Neuron (in vitro differentiated cells): ENCODE measurements around the gene ZNF382.

ENCODE experiments used
- H2AFZ ChIP-seq: one replicate; pipeline ENCODE4 v1.6.1; 2013; ENCODE audit warnings: low read depth, mild to moderate bottlenecking, inconsistent platforms, low read length, moderate library complexity
- H3K27me3 ChIP-seq: one replicate; pipeline ENCODE4 v1.6.1; 2013; ENCODE audit warnings: low read length; ENCODE audit not compliant: insufficient read depth
- H3K36me3 ChIP-seq: one replicate; pipeline ENCODE4 v1.6.1; 2013; ENCODE audit warnings: low read length; ENCODE audit not compliant: insufficient read depth
- H3K4me1 ChIP-seq: one replicate; pipeline ENCODE4 v1.6.1; 2013; ENCODE audit warnings: low read length; ENCODE audit not compliant: insufficient read depth
- H3K4me3 ChIP-seq: 2 replicates; pipeline ENCODE4 v1.5.1; 2013; ENCODE audit warnings: mild to moderate bottlenecking, low read length, moderate library complexity
- H3K9me3 ChIP-seq: one replicate; pipeline ENCODE4 v1.6.1; 2013; ENCODE audit warnings: low read length

The ZNF382 gene

GRCh38 chr19:36627057-36627456 lies 21.9 kb downstream of the ZNF382 start:
- Histone ChIP-seq H2AFZ (no peak overlapping the region), H3K9me3 (peaks cover 69% of the 10 kb centered on the region), H3K4me1 (no peaks in the 10 kb centered on the region), H3K27me3 (no peaks in the 10 kb centered on the region), H3K4me3 (no peak overlapping the region), H3K36me3 (peaks cover 44% of the 10 kb centered on the region)

DNA sequence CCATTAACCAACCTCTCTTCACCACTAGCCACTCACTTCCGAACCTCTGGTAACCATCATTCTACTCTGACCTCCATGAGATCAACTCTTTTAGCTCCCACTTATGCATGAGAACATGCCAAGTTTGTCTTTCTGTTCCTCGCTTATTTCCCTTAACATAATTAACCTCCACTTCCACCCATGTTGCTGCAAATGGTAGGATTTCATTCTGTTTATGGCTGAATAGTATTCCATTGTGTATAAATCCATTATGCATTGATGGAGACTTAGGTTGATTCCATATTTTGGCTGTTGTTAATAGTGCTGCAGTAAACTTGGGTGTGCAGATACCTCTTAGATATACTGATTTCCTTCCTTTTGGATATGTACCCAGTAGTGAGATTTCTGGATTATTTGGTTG lies 30.2 kb downstream of the ZNF382 start:
- Histone ChIP-seq H2AFZ (no peak overlapping the region), H3K4me1 (no peaks in the 10 kb centered on the region), H3K4me3 (no peak overlapping the region), H3K9me3 (peaks cover 55% of the 10 kb centered on the region), H3K36me3 (peaks cover 17% of the 10 kb centered on the region), H3K27me3 (no peaks in the 10 kb centered on the region)

GRCh38 chr19:36638862-36639510 lies 33.9 kb downstream of the ZNF382 start:
- H3K27me3 ChIP-seq, result no peaks in the 10 kb centered on the region
- H2AFZ ChIP-seq, result no peak overlapping the region
- H3K9me3 ChIP-seq, result peaks cover 54% of the 10 kb centered on the region
- no peak overlapping the region for H3K4me3 ChIP-seq
- H3K4me1 ChIP-seq, result no peaks in the 10 kb centered on the region
- H3K36me3 ChIP-seq, result peaks cover 30% of the 10 kb centered on the region

- H3K4me3 ChIP-seq, result no peak overlapping the region
- peaks cover 36% of the 10 kb centered on the region for H3K36me3 ChIP-seq
- H3K4me1 ChIP-seq, result no peaks in the 10 kb centered on the region
- H3K9me3 ChIP-seq, result peaks cover 52% of the 10 kb centered on the region
- H3K27me3 ChIP-seq, result no peaks in the 10 kb centered on the region
- no peak overlapping the region for H2AFZ ChIP-seq
Measured at GRCh38 chr19:36646746-36647145, 41.6 kb downstream of the ZNF382 start.

GRCh38 chr19:36652958-36653357 lies 47.8 kb downstream of the ZNF382 start:
- Histone ChIP-seq H3K4me3 (no peak overlapping the region), H3K36me3 (peaks cover 53% of the 10 kb centered on the region)

DNA sequence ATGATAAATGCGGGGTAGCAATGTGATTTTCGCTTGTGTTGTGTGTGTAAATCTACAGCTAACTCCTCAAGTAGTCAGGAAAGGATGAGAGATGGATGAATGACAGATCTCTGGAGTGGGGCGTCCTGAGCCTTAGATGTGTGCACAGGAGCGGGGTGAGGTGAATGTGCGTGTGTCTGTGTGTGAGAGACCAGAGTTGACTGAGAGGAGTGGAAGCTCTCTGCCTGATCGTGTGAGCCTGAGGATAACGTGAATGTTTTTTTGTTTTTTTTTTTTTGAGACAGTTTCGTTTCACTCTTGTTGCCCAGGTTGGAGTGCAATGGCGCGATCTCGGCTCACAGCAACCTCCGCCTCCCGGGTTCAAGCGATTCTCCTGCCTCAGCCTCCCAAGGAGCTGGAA lies 60.7 kb downstream of the ZNF382 start:
- Histone ChIP-seq H3K36me3 (peaks cover 31% of the 10 kb centered on the region), H3K27me3 (no peaks in the 10 kb centered on the region), H3K4me1 (peaks cover 8% of the 10 kb centered on the region), H3K9me3 (peaks cover 39% of the 10 kb centered on the region), H3K4me3 (peak overlapping the region; percentile 73), H2AFZ (no peak overlapping the region)

More at GRCh38 chr19:36652958-36653357, 47.8 kb downstream of the ZNF382 start:
- Histone ChIP-seq H3K9me3 (peaks cover 58% of the 10 kb centered on the region), H3K4me1 (no peaks in the 10 kb centered on the region), H3K27me3 (no peaks in the 10 kb centered on the region), H2AFZ (no peak overlapping the region)

GRCh38 chr19:36668646-36669045 lies 63.5 kb downstream of the ZNF382 start:
- no peaks in the 10 kb centered on the region for H3K27me3 ChIP-seq
- H3K36me3 ChIP-seq, result peaks cover 19% of the 10 kb centered on the region
- H3K9me3 ChIP-seq, result peaks cover 58% of the 10 kb centered on the region
- no peak overlapping the region for H2AFZ ChIP-seq
- H3K4me3 ChIP-seq, result no peak overlapping the region
- peaks cover 8% of the 10 kb centered on the region for H3K4me1 ChIP-seq

- peaks cover 4% of the 10 kb centered on the region for H3K4me1 ChIP-seq
- no peaks in the 10 kb centered on the region for H3K27me3 ChIP-seq
- peaks cover 55% of the 10 kb centered on the region for H3K9me3 ChIP-seq
- no peak overlapping the region for H3K4me3 ChIP-seq
- H2AFZ ChIP-seq, result no peak overlapping the region
- H3K36me3 ChIP-seq, result peaks cover 8% of the 10 kb centered on the region
Measured at GRCh38 chr19:36672368-36672767, 67.3 kb downstream of the ZNF382 start.

GRCh38 chr19:36674201-36674600 lies 69.1 kb downstream of the ZNF382 start:
- Histone ChIP-seq H3K4me3 (no peak overlapping the region), H3K4me1 (no peaks in the 10 kb centered on the region), H2AFZ (no peak overlapping the region), H3K36me3 (peaks cover 20% of the 10 kb centered on the region), H3K9me3 (peaks cover 55% of the 10 kb centered on the region), H3K27me3 (no peaks in the 10 kb centered on the region)

DNA sequence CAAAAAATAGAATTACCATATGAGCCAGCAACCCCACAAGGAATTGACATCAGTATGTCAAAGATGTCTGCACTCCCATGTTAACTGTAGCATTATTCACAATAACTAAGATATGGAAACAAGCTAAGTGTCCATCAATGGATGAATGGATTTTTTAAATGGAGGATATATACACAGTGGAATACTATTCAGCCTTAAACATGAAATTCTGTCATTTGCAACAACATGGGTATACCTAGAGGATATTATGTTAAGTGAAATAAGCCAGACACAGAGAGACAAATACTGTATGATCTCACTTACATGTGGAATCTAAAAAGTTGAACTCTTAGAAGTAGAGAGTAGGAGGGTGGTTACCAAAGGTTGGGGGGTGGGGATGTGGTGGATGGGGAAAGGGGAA lies 74.3 kb downstream of the ZNF382 start:
- Histone ChIP-seq H3K4me1 (no peaks in the 10 kb centered on the region), H3K4me3 (no peak overlapping the region), H3K9me3 (peaks cover 24% of the 10 kb centered on the region), H2AFZ (no peak overlapping the region), H3K27me3 (no peaks in the 10 kb centered on the region), H3K36me3 (peaks cover 36% of the 10 kb centered on the region)
